Gastrocnemius medialis (tissue), 4 donors: Measurements from ENCODE around the gene GRM4. TPM values are rescaled to one million over a fixed set of nuclear protein-coding genes. Genes with fewer than 3 reads are reported as not detected.

ENCODE experiments used
- ATAC-seq, 2 donors: fragments of 150-250 bp; one replicate each; pipeline ENCODE4 v1.9.1; 2016
- DNase-seq, 2 donors: peaks; one replicate each; pipeline ENCODE4 v3.0.0-alpha.2; 2019
- H3K27ac ChIP-seq, 4 donors: fragments of 200-600 bp; sonication (generic); 1 replicate in 1 of 4; 2 replicates in 3 of 4; pipeline ENCODE4 v1.5.1; 2016 to 2018; ENCODE audit warnings: mild to moderate bottlenecking in 2 of 4, moderate library complexity in 1 of 4
- H3K27me3 ChIP-seq, 3 donors: fragments of 200-600 bp; sonication (generic) in 2 of 3; 1 replicate in 1 of 3; 2 replicates in 2 of 3; pipeline versions ENCODE4 v1.5.1 to v1.6.0; 2016 to 2019; ENCODE audit warnings: mild to moderate bottlenecking in 1 of 3, moderate library complexity in 1 of 3
- H3K36me3 ChIP-seq, 2 donors: fragments of 200-600 bp; sonication (generic) in 1 of 2; one replicate each; pipeline ENCODE4 v1.5.1; 2017 to 2018
- H3K4me1 ChIP-seq, 2 donors: fragments of 200-600 bp; sonication (generic) in 1 of 2; one replicate each; pipeline ENCODE4 v1.5.1; 2016 to 2017; ENCODE audit warnings: mild to moderate bottlenecking in 2 of 2
- H3K4me3 ChIP-seq, 4 donors: fragments of 200-600 bp; sonication (generic) in 3 of 4; 1 replicate in 1 of 4; 2 replicates in 3 of 4; pipeline ENCODE4 v1.5.1; 2016 to 2019; ENCODE audit warnings: mild to moderate bottlenecking in 2 of 4
- H3K9me3 ChIP-seq, 3 donors: fragments of 200-600 bp; sonication (generic) in 2 of 3; 1 replicate in 1 of 3; 2 replicates in 2 of 3; pipeline ENCODE4 v1.5.1; 2016 to 2019
- CTCF ChIP-seq, 5 experiments: fragments of 450-650 bp in 3 of 5; fragments of 200-600 bp in 2 of 5; sonication (generic) in 2 of 5; IDR thresholded peaks in 4 of 5; conservative IDR thresholded peaks in 1 of 5; 1 replicate in 4 of 5; 2 replicates in 1 of 5; pipeline ENCODE4 v1.5.1; 2016 to 2019; ENCODE audit warnings: antibody characterized with exemption in 5 of 5, mild to moderate bottlenecking in 3 of 5, moderate library complexity in 3 of 5
- POLR2A ChIP-seq, 2 donors: fragments of 450-650 bp; IDR thresholded peaks; one replicate each; pipeline ENCODE4 v1.6.1; 2017; ENCODE audit warnings: antibody characterized with exemption in 2 of 2, mild to moderate bottlenecking in 2 of 2, moderate library complexity in 2 of 2
- in situ Hi-C, 4 donors: fragments of 200-750 bp; cut with MboI; loops; one replicate each; pipeline versions ENCODE4 v1.15.0 to v1.8.0; 2017; ENCODE audit warnings: low sequenced_read_pairs in 4 of 4
- intact Hi-C: fragments of 100-400 bp; cut with DNase I; formaldehyde crosslinking; loops from one replicate; pipeline ENCODE4 v1.15.1; 2023; ENCODE audit warnings: low total_unique reads
- total RNA-seq, 4 donors: library from RNA; depleted of rRNA; stranded (reverse); fragments of >200 nt; gene quantifications; one replicate each; pipeline versions ENCODE4 v1.1.0 to v1.2.3, GENCODE V29; 2016

The GRM4 gene
- total RNA-seq, 4 donors from 2014 or later: 0.03 TPM; not detected in 3

GRCh38 chr6:34027445-34027936, 118.4 kb downstream of the GRM4 start:
- peak; percentile 58 to 83 (median 78) for TF ChIP-seq CTCF (IDR thresholded peaks at IDR 0.05 in 4 of 5, conservative IDR thresholded peaks at IDR 0.05 in 1 of 5)
- TF ChIP-seq POLR2A (IDR thresholded peaks at IDR 0.05): no peak
- ATAC-seq (no peak), DNase-seq (no peak)
- in situ Hi-C loops: loop anchor here in 2 of 4 donors (10.0 kb wide), 1 partner anchor 253 kb away; no protein-coding TSS in a partner anchor
- Histone ChIP-seq H3K4me3 (no peak overlapping the region), H3K27ac (no peak overlapping the region), H3K4me1 (no peaks in the 10 kb centered on the region), H3K27me3 (no peaks in the 10 kb centered on the region), H3K36me3 (no peaks in the 10 kb centered on the region), H3K9me3 (no peaks in the 10 kb centered on the region)
- intact Hi-C loops: loop anchor here (1.0 kb wide), 1 partner anchor 256 kb away; no protein-coding TSS in a partner anchor

DNA sequence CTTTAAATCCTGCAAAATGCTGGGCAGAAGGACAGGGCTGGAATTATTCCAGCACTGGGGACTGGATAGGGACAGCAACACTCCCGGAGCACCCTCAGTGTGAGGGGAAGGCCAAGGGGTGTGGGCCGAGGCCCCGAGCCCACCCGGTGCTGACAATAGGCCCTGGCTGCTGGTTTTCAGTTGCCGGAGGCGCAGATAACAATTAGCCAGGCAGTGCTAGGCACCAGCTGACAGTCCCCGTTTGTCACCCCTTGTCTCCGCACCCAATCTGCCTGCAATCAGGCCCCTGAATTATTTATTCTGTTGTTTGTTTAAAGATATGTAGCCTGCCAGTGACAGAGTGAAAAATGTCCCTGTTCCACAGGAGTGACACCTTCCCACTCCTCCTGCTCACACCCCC, 120.0 kb downstream of the GRM4 start:
- in situ Hi-C loops (loop anchor here in 2 of 4 donors (10.0 kb wide), 1 partner anchor 251 kb away; no protein-coding TSS in a partner anchor), intact Hi-C loops (no loop called here)
- H3K27me3 ChIP-seq: no peaks in the 10 kb centered on the region
- H3K4me1 ChIP-seq: no peaks in the 10 kb centered on the region
- H3K9me3 ChIP-seq: no peaks in the 10 kb centered on the region
- ATAC-seq (no peak), DNase-seq (no peak)
- H3K27ac ChIP-seq: no peak overlapping the region
- TF ChIP-seq POLR2A (IDR thresholded peaks at IDR 0.05): no peak
- TF ChIP-seq CTCF (IDR thresholded peaks at IDR 0.05 in 4 of 5, conservative IDR thresholded peaks at IDR 0.05 in 1 of 5): no peak
- no peak overlapping the region for H3K4me3 ChIP-seq
- no peaks in the 10 kb centered on the region for H3K36me3 ChIP-seq

- in situ Hi-C loops: loop anchor here in 2 of 4 donors (10.0 kb wide), 1 partner anchor 250 kb away; no protein-coding TSS in a partner anchor
- no peak for DNase-seq
- intact Hi-C loops: no loop called here
- Histone ChIP-seq H3K4me1 (no peaks in the 10 kb centered on the region), H3K27ac (no peak overlapping the region), H3K27me3 (no peaks in the 10 kb centered on the region), H3K9me3 (no peaks in the 10 kb centered on the region), H3K4me3 (no peak overlapping the region), H3K36me3 (no peaks in the 10 kb centered on the region)
- no peak for ATAC-seq
- TF ChIP-seq POLR2A (IDR thresholded peaks at IDR 0.05) (no peak), CTCF (IDR thresholded peaks at IDR 0.05 in 4 of 5, conservative IDR thresholded peaks at IDR 0.05 in 1 of 5) (no peak)
Measured at GRCh38 chr6:34025112-34025807, 120.6 kb downstream of the GRM4 start.

DNA sequence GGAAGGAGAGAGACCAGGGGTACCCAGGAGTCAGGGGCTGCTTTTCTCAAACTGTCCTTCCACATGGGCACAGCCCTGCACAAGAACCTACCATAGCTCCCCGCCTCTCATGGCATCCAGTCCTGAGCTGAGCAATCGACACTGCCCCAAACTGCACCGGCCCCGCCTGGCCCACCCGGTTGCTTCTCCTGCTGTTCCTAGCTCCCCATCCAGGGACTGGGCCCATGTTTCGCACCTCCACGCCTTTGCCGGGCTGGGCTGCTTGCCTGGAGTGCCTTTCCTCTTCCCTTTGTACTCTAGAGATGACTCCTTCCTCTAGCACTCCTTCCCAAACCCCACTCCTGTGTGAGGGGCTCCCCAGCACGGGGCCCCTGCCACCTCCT, 123.0 kb downstream of the GRM4 start:
- H3K27ac ChIP-seq: no peak overlapping the region
- in situ Hi-C loops: loop anchor here in 2 of 4 donors (10.0 kb wide), 1 partner anchor 248 kb away; no protein-coding TSS in a partner anchor
- no peak for TF ChIP-seq CTCF (IDR thresholded peaks at IDR 0.05 in 4 of 5, conservative IDR thresholded peaks at IDR 0.05 in 1 of 5)
- no peak for TF ChIP-seq POLR2A (IDR thresholded peaks at IDR 0.05)
- peaks cover 0 to 2% (median 0%) of the 10 kb centered on the region in 3 donors for H3K27me3 ChIP-seq
- DNase-seq (no peak), ATAC-seq (no peak)
- no peak overlapping the region for H3K4me3 ChIP-seq
- no peaks in the 10 kb centered on the region for H3K9me3 ChIP-seq
- no peaks in the 10 kb centered on the region for H3K4me1 ChIP-seq
- intact Hi-C loops: no loop called here
- no peaks in the 10 kb centered on the region for H3K36me3 ChIP-seq
